HG03097 (cell line): ENCODE results near the gene SIGLEC12.
"Not testable (repeated sequence)": the region's sequence is repeated elsewhere in the genome, so short reads cannot be mapped to it uniquely, and the experiment has no call there.

Experiments
- ATAC-seq: cut with Tn5 transposase; IDR thresholded peaks from one replicate; pipeline ENCODE4 v1.9.1; 2021; ENCODE audit not compliant: unreplicated experiment, low FRiP score

SIGLEC12 gene

DNA sequence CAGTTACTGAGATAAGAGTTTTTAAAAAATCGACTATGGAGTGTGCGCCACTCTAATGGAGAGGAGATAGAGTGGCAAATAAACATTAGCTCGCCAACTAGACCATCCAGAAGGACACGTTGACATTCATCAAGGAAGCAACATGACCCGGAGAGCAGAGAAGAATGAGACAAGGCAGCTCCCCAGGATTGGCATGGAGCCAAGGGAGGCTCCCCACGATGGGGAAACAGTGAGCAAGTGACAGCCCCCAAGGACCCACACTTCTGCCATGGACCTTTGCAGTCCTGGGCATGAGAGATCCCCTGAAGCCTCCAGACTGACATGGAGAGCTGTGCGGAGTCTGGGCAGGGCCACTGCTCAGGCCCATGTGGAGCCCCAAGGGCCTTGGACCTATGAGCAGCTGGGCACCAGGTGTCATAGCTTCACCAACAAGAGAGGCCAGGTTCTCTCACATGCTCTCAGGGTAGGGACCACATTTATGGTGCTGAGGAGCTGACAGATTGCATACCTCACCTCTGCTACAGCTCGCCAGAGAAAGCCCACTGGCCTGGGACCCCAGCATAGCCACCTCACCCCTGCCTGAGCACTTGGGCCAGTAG, 23.2 kb upstream of the SIGLEC12 start:
- ATAC-seq = no peak

GRCh38 chr19:51521781-51522180, 20.2 kb upstream of the SIGLEC12 start:
- ATAC-seq = no peak

GRCh38 chr19:51521357-51521756, 19.8 kb upstream of the SIGLEC12 start:
- no peak for ATAC-seq

DNA sequence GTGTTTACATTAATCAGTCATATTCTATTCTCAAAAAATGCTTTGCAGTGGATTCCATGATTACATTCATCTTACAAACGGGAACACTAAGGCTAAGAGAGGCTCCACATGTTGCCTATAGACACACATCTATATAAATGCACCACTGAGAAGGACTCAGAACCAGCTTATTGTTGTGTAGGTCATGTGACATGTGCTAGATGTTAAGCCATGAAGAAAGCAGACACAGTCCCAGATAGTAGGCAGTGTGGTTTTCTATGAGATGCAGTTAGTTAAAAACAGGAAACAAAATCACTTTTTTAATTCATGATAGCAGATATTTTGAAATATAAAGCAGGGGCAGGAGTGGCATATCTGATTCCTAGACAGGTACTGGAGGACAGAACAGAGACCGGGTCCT, 19.1 kb upstream of the SIGLEC12 start:
- ATAC-seq = no peak

- ATAC-seq = no peak
Observed at GRCh38 chr19:51514866-51515481, 13.4 kb upstream of the SIGLEC12 start.

- no peak for ATAC-seq
Observed at GRCh38 chr19:51513968-51514367, 12.4 kb upstream of the SIGLEC12 start.

GRCh38 chr19:51511353-51511752, 9.8 kb upstream of the SIGLEC12 start:
- no peak for ATAC-seq

DNA sequence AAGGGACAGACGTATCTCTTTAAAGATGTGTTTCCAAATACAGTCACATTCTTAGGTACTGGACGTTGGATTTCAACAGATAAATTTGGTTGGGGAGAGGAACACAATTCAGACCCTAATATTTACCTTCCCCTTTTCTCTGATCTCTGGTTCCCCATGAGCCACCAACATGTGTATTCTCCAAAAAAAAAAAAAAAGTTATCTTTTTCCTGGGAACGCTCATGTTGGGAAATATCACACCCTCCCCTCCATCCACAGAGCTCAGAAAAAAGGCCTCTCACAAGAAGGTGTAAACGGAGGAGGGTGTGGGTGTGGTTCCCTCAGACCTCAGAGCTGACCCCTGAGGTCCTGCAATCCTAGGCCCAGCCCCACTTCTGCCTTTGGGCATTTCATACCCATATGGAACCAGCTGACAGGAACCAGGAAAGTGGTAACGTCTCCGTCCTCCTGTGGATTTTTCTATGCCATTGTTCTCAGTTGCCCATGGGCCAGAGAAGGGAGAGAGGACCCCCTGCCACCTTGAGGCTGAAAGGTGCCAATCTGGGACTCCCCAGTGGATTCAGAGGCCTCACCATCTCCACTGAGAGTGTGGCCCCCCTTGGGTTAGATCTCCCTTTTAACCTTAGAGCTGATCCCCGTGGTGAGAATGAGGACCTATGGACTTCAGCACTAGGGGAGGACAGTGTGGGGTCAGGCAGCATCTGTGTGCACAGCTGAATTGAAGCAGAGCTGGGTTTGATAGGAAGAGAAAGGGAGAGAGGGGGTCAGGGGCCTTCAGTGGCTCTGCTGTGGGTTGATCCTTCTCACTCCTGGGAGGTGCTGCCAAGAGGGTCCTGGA, 8.4 kb upstream of the SIGLEC12 start:
- no peak for ATAC-seq

DNA sequence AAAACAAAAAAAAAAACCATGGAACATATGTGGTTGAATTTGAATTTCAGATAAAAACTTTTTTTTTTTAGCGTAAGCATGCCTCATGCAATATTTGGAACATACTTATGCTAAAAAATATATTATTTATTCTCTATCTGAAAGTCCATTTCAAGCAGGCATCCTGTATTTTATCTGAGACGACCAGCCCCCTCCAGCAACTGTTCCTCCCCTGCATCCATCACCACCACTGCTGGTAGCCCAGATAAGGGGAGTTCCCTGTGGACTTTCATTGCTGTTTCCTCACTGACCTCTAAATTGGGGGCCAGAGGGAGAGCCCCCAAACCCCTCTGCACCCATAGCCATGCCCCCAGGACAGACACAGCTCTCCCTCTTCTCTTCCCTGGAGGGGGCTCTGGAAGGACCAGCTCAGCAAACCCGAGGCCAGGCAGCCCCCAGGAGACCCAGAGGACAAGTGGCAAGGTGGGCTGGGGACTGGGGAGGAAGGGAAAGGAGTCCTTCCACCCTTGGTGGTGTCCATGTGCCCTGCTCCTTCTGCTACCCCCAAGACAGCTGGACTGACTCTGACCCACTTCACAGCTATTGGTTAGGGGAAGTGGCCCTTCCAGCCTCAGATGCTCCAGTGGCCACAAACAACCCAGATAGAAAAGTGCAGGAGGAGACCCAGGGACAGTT, 6.6 kb upstream of the SIGLEC12 start:
- no peak for ATAC-seq

- no peak for ATAC-seq
Observed at GRCh38 chr19:51507640-51508058, 6.0 kb upstream of the SIGLEC12 start.

GRCh38 chr19:51507192-51507591, 5.6 kb upstream of the SIGLEC12 start:
- ATAC-seq = no peak

- no peak for ATAC-seq
Observed at GRCh38 chr19:51505904-51506303, 4.3 kb upstream of the SIGLEC12 start.

DNA sequence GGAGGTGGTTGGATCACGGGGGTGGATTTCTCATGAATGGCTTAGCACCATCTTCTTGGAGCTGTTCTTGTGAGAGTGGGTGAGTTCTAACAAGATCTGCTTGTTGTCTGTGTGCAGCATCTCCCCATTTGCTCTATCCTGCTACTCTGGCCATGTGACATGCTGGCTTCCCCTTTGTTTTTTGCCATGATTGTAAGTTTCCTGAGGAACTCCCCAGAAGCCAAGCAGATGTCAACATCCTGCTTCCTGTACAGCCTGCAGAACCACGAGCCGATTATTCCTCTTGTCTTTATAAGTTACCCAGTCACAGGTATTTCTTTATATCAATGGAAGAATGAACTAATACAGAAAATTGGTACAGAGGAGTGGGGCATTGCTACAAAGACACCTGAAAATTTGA, 2.3 kb upstream of the SIGLEC12 start:
- no peak for ATAC-seq

GRCh38 chr19:51503286-51503817, 1.8 kb upstream of the SIGLEC12 start:
- no peak for ATAC-seq

DNA sequence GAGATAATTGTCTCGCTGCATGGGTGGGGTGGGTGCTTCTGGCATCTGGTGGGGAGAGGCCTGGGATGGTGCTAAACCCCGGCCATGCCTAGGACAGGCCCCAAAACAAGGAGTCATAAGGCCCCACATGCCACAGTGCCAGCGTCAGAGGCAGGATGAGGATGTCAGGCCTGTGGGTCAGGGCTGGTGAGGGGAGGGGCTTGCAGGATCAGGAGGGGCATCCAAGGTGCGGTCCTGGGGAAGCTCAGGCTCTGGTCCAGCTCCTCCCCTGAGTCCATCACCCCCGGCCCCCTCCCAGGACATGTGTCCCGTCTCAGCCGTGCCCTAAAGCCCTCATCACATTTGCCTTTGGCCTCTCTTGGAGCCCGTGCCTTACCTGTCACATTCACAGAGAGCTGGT, 669 bp downstream of the SIGLEC12 start:
- ATAC-seq = not testable (repeated sequence)

DNA sequence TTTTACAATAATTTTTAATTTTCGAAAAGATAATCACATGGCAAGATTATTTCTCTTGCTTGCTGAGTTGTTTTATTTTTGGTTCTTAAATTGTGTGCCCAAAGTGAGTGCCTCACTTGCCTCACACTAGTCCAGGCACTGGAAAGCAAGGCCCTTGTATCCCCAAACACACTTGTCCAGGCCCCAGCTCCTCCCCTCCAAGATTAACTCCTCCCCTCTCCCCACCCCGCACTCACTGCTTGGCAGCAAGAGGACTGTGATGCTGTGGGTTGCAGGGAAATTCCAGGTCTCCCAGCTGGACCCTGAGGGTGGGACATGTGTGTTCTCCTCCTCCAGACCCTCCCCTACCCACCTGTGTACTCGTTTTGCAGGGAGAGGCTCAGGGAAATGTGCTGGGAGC, 3.9 kb downstream of the SIGLEC12 start:
- ATAC-seq = no peak

DNA sequence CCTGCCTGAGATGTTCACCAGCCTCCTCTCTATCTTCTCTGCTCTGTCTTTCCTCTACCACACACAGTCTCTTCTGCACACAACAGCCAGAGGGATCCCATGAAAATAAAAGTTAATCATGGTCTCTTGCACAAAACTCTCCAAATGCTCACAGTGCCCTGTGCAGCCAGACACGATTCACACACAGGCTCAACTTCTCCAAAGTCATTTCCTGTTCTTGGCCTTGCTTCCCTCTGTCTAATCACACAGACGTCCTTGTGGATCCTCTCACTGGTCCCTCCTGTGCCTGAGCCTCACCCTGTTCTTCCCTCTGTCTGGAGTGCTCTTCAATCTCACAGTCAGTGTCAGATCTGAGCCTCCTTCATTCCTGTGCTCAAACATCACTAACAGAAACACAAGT, 7.8 kb downstream of the SIGLEC12 start:
- no peak for ATAC-seq

DNA sequence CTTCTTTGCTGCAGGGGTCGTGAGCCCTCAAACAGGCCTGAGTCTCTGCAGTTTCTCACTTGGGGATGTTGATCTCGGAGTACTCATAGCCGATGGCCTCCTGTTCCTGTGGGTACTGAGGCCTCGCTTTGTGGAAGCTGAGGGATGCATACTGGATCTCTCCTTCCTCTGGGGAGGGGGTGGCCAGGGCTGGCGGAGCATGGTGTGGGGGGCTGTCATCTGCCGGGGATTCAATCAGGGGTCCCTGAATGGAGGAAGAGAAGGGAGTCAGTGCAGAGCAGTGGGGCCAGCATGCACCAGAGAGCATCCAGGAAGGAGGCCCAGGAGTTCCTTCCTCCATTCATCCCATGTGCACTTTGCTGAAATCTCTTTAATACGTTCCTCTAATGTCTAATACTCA, 10.0 kb downstream of the SIGLEC12 start:
- no peak for ATAC-seq

DNA sequence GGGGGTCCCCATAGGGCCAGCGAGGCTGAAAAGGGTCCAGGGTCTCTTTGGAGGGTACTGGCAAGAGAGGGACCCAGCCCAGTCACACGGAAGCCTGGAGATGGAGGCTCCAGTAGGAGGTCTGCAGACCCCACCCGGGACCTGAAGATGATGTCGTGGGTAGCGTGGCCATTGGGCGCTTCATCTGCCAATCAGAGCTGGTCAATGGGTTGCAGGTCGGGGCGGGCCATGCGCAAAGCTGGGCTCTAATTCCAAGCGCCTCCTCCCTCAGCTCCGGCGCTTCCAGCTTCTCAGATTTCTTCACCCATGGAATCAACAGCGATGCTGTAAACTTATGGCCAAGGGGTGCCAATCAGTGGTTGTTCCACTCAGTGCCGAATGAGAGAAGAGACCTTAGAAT, 10.9 kb downstream of the SIGLEC12 start:
- ATAC-seq = no peak

DNA sequence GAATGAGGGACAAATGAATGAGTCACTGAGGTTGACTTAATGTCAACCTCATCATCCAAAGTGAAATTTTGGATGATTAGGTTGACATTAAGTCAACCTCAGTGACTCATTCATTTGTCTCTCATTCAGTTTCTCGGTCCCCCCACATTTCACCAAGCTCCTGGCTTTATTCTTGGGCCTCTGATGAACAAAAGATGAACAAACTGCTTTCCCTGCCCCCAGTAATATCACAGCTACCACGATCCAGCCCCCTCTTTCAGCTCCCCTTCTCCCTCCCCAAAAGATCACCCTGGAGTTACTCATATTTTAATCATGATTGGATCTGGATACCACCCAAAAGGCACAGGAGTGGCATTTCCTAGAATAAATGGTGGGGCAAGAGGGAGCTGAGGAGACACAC, 12.5 kb downstream of the SIGLEC12 start:
- no peak for ATAC-seq

DNA sequence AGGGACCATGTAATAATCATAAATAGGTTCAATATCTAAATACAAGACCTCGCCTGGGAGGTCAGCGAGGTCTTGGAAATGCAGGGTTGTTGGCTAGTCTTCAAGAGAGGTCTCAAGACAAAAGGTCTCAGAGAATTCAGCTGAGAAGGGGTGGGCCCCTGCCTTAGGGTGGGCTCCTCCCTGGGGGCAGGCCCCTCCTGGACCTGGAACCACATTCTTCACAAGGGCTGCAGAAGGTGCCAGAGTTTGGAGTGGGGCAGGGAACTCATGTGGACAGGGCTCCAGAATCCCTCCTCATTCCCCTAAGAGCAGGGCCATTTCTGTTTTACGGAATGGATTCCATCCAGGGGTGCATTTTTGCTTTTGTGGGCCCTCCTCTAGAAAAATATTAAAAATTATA, 13.1 kb downstream of the SIGLEC12 start:
- ATAC-seq = no peak
